ENCODE data around the gene HADH. TPM values are rescaled to one million over a fixed set of nuclear protein-coding genes. Genes with fewer than 3 reads are reported as not detected.

Gene HADH
- total RNA-seq, 1 donor from 2014 or later: 238 TPM

DNA sequence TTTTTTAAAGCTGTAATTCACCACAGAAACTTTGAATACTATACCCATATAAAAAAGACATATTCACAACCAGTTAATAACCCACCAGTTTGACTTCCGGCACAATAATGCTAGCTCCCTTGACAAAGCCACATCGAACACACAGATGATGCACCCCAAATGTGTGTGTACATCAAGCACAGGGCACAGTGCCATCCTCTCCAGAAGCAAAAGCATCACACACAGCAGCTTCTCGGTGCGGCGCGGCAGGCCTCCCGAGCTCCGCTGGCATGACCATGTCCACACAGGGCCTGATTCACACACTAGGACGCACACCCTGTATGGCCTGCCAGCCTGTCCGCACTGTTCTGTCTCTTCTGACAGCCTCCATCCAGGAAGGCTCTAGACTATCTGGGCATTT is 91.1 kb downstream of the HADH start:
- Histone ChIP-seq H3K27me3 (ENCODE audit: low read depth) (peaks cover 4% of the 10 kb centered on the region), H3K9me3 (replicated peaks) (no peaks in the 10 kb centered on the region), H3K4me3 (no peak overlapping the region), H3K27ac (replicated peaks) (no peak overlapping the region), H3K4me1 (no peaks in the 10 kb centered on the region), H3K36me3 (no peaks in the 10 kb centered on the region)
- intact Hi-C loops (cut with micrococcal nuclease): no loop called here
- TF ChIP-seq, protein P1, sequence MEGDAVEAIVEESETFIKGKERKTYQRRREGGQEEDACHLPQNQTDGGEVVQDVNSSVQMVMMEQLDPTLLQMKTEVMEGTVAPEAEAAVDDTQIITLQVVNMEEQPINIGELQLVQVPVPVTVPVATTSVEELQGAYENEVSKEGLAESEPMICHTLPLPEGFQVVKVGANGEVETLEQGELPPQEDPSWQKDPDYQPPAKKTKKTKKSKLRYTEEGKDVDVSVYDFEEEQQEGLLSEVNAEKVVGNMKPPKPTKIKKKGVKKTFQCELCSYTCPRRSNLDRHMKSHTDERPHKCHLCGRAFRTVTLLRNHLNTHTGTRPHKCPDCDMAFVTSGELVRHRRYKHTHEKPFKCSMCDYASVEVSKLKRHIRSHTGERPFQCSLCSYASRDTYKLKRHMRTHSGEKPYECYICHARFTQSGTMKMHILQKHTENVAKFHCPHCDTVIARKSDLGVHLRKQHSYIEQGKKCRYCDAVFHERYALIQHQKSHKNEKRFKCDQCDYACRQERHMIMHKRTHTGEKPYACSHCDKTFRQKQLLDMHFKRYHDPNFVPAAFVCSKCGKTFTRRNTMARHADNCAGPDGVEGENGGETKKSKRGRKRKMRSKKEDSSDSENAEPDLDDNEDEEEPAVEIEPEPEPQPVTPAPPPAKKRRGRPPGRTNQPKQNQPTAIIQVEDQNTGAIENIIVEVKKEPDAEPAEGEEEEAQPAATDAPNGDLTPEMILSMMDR (IDR thresholded peaks at IDR 0.05; ENCODE audit: borderline replicate concordance): no peak
- DNase-seq: no peak

DNA sequence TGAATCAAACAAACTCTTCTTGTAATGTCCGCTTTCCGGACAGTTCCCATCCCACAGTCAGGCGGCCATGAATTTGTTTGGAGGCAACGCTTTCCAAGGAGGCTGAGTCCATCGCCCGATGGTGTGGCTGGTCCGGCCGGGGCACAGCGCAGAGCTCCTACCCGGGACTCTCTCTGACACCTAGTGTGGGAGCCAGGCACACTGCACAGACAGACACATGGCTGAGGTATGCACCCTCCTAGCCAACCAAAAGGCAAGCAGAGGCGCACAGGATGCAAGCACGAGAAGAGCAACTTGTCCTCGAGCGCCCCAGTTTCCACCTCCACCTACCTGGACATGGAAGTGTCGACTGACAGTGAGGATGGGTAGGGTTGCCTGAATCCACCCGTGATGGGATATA is 91.6 kb downstream of the HADH start:
- no peaks in the 10 kb centered on the region for H3K9me3 ChIP-seq (replicated peaks)
- no peak for DNase-seq
- H3K27ac ChIP-seq (replicated peaks): no peak overlapping the region
- intact Hi-C loops (cut with micrococcal nuclease): no loop called here
- no peaks in the 10 kb centered on the region for H3K36me3 ChIP-seq
- H3K4me3 ChIP-seq: no peak overlapping the region
- peaks cover 4% of the 10 kb centered on the region for H3K27me3 ChIP-seq (ENCODE audit: low read depth)
- TF ChIP-seq, protein P1 (IDR thresholded peaks at IDR 0.05; ENCODE audit: borderline replicate concordance): no peak
- H3K4me1 ChIP-seq: no peaks in the 10 kb centered on the region

Other genes with a start within 250 kb of the HADH start
- gene SGMS2, start 165.0 kb upstream of the HADH start, total RNA-seq: 21.4 TPM
- gene CYP2U1, start 58.3 kb upstream of the HADH start, total RNA-seq: 9.4 TPM
- 0.41 TPM for gene LEF1, start 179.0 kb downstream of the HADH start, total RNA-seq

All from left ventricle myocardium inferior (tissue), 1 donor.